Embryonic facial prominence (tissue), 1 donor: ENCODE measurements around the gene TXNRD2.

Source experiments
- DNase-seq: peaks from one replicate; pipeline ENCODE4 v3.0.0-alpha.2; 2016; ENCODE audit errors: extremely low spot score

Gene TXNRD2

GRCh38 chr22:19966908-19967750, 25.5 kb upstream of the TXNRD2 start:
- no peak for DNase-seq

- no peak for DNase-seq
Measured at GRCh38 chr22:19965771-19966709, 24.4 kb upstream of the TXNRD2 start.

GRCh38 chr22:19964701-19965386, 23.2 kb upstream of the TXNRD2 start:
- no peak for DNase-seq

- no peak for DNase-seq
Measured at GRCh38 chr22:19963863-19964642, 22.4 kb upstream of the TXNRD2 start.

- DNase-seq = no peak
Measured at GRCh38 chr22:19962909-19963806, 21.5 kb upstream of the TXNRD2 start.

GRCh38 chr22:19962246-19962908, 20.8 kb upstream of the TXNRD2 start:
- no peak for DNase-seq

- no peak for DNase-seq
Measured at GRCh38 chr22:19961868-19962245, 20.2 kb upstream of the TXNRD2 start.

- no peak for DNase-seq
Measured at GRCh38 chr22:19961201-19961580, 19.6 kb upstream of the TXNRD2 start.

GRCh38 chr22:19960491-19961200, 19.0 kb upstream of the TXNRD2 start:
- DNase-seq = no peak

GRCh38 chr22:19959587-19960490, 18.2 kb upstream of the TXNRD2 start:
- no peak for DNase-seq

GRCh38 chr22:19959043-19959586, 17.5 kb upstream of the TXNRD2 start:
- no peak for DNase-seq

- no peak for DNase-seq
Measured at GRCh38 chr22:19958083-19959042, 16.7 kb upstream of the TXNRD2 start.

- no peak for DNase-seq
Measured at GRCh38 chr22:19957445-19957844, 15.8 kb upstream of the TXNRD2 start.

- DNase-seq = no peak
Measured at GRCh38 chr22:19955241-19956128, 13.9 kb upstream of the TXNRD2 start.

GRCh38 chr22:19951346-19951745, 9.7 kb upstream of the TXNRD2 start:
- no peak for DNase-seq
